Endothelial cell of umbilical vein (primary cell): ENCODE data around the gene EPN3. TPM values are rescaled to one million over a fixed set of nuclear protein-coding genes. Genes with fewer than 3 reads are reported as not detected.

Experiments used
- BruUV-seq: library from RNA; stranded (reverse); fragments of 400-500 nt; replicated peaks from 2 replicates; lab custom pipeline; 2021; lab: Mats Ljungman, UMichigan
- CTCF ChIA-PET: fragments of 300-600, 350-600 bp; sonication (Branson Sonifier 250); formaldehyde crosslinking; loops from one replicate; lab custom pipeline; 2021; ENCODE audit warnings: antibody characterized with exemption, inconsistent platforms; lab: Charles Lee
- POLR2A ChIA-PET: fragments of 300-600, 350-600 bp; sonication (Branson Sonifier 250); formaldehyde crosslinking; loops from one replicate; lab custom pipeline; 2021; ENCODE audit warnings: antibody characterized with exemption, inconsistent platforms; lab: Charles Lee
- DNase-seq: peaks from one replicate; pipeline ENCODE4 v3.0.0-alpha.2; 2011; ENCODE audit warnings: low read depth, low spot score
- FAIRE-seq: peaks from 2 replicates; lab custom pipeline; 2011; peaks lifted over from hg19 to GRCh38; lab: Jason Lieb, UNC
- H2AFZ ChIP-seq: 2 replicates; pipeline ENCODE4 v1.6.0; 2012; ENCODE audit warnings: low read depth, low read length, control low read depth, inconsistent platforms
- H3K27ac ChIP-seq: 2 replicates; pipeline ENCODE4 v1.5.1; 2011; ENCODE audit warnings: low read depth, mild to moderate bottlenecking, control low read depth, low read length, moderate library complexity; ENCODE audit not compliant: insufficient read depth
- H3K27me3 ChIP-seq, 2 experiments: 2 replicates each; pipeline versions ENCODE4 v1.6.0 to v1.6.1; 2011; ENCODE audit warnings: low read length in 2 of 2, mixed read lengths in 1 of 2; ENCODE audit not compliant: control insufficient read depth in 2 of 2, insufficient read depth in 2 of 2
- H3K36me3 ChIP-seq, 2 experiments: 2 replicates in 1 of 2; 3 replicates in 1 of 2; pipeline ENCODE4 v1.5.1; 2011; ENCODE audit warnings: low read length in 2 of 2, mild to moderate bottlenecking in 1 of 2, moderate library complexity in 1 of 2; ENCODE audit not compliant: control insufficient read depth in 2 of 2, insufficient read depth in 2 of 2; ENCODE audit errors: extremely low read depth in 1 of 2
- H3K4me1 ChIP-seq: 3 replicates; pipeline ENCODE4 v1.5.1; 2011; ENCODE audit warnings: mild to moderate bottlenecking, low read length; ENCODE audit not compliant: control insufficient read depth, insufficient read depth; ENCODE audit errors: extremely low read depth
- H3K4me2 ChIP-seq: 2 replicates; pipeline ENCODE4 v1.6.1; 2011; ENCODE audit warnings: low read length, control low read depth, mixed read lengths; ENCODE audit not compliant: insufficient read depth
- H3K4me3 ChIP-seq, 3 experiments: fragments of 200-600 bp in 1 of 3; sonication (generic), shearing (Covaris generic) in 1 of 3; replicated peaks in 1 of 3; 2 replicates each; pipeline ENCODE4 v1.5.1; 2011 to 2016; ENCODE audit warnings: control low read depth in 3 of 3, low read length in 3 of 3, mild to moderate bottlenecking in 2 of 3, inconsistent platforms in 1 of 3, low read depth in 1 of 3, moderate library complexity in 1 of 3; ENCODE audit not compliant: insufficient read depth in 1 of 3
- H3K79me2 ChIP-seq: 2 replicates; pipeline ENCODE4 v1.6.0; 2012; ENCODE audit warnings: low read length, inconsistent platforms; ENCODE audit not compliant: control insufficient read depth, insufficient read depth
- H3K9ac ChIP-seq: replicated peaks from 2 replicates; pipeline ENCODE3; 2011; ENCODE audit warnings: low read length, control low read depth; ENCODE audit not compliant: insufficient read depth; ENCODE audit errors: extremely low read depth
- H3K9me1 ChIP-seq: replicated peaks from 3 replicates; pipeline ENCODE4 v1.6.0; 2011; ENCODE audit warnings: mild to moderate bottlenecking, low read length; ENCODE audit not compliant: control insufficient read depth, insufficient read depth; ENCODE audit errors: extremely low read depth
- H3K9me3 ChIP-seq: replicated peaks from 2 replicates; pipeline ENCODE4 v1.5.1; 2012; ENCODE audit warnings: low read length, inconsistent platforms; ENCODE audit not compliant: control insufficient read depth, insufficient read depth
- H4K20me1 ChIP-seq: replicated peaks from 2 replicates; pipeline ENCODE3; 2011; ENCODE audit warnings: mild to moderate bottlenecking, low read length; ENCODE audit not compliant: control insufficient read depth, insufficient read depth; ENCODE audit errors: extremely low read depth
- CTCF ChIP-seq, 2 donors: IDR thresholded peaks; 1 replicate in 1 of 2; 2 replicates in 1 of 2; pipeline ENCODE4 v1.5.1; 2011; ENCODE audit warnings: low read length in 2 of 2, mild to moderate bottlenecking in 2 of 2, moderate library complexity in 2 of 2, control low read depth in 1 of 2, inconsistent platforms in 1 of 2, low read depth in 1 of 2; ENCODE audit not compliant: insufficient read depth in 1 of 2; ENCODE audit errors: extremely low read depth in 1 of 2
- EZH2 ChIP-seq: IDR thresholded peaks from 2 replicates; pipeline ENCODE4 v1.6.1; 2012; ENCODE audit warnings: borderline replicate concordance, low read depth, mild to moderate bottlenecking, moderate library complexity, low read length, inconsistent platforms; ENCODE audit not compliant: severe bottlenecking
- FOS ChIP-seq: IDR thresholded peaks from 2 replicates; pipeline ENCODE4 v1.6.1; 2011; ENCODE audit warnings: mild to moderate bottlenecking, low read length, moderate library complexity, borderline replicate concordance; ENCODE audit not compliant: insufficient read depth
- GATA2 ChIP-seq: IDR thresholded peaks from 2 replicates; pipeline ENCODE4 v1.7.0; 2011; ENCODE audit warnings: low read depth, mild to moderate bottlenecking, moderate library complexity, mixed read lengths, low read length; ENCODE audit not compliant: insufficient read length, insufficient read depth
- JUN ChIP-seq: IDR thresholded peaks from 2 replicates; pipeline ENCODE4 v1.6.1; 2011; ENCODE audit warnings: borderline replicate concordance, low read depth; ENCODE audit not compliant: insufficient read length, insufficient read depth
- MYC ChIP-seq: IDR thresholded peaks from one replicate; pipeline ENCODE4 v1.6.1; 2011; ENCODE audit warnings: mild to moderate bottlenecking, low read depth, low read length
- POLR2A ChIP-seq: IDR thresholded peaks from 2 replicates; pipeline ENCODE4 v1.6.1; 2012; ENCODE audit warnings: low read depth, mild to moderate bottlenecking, control low read depth, low read length
- POLR2AphosphoS5 ChIP-seq: IDR thresholded peaks from 2 replicates; pipeline ENCODE4 v1.6.1; 2012; ENCODE audit warnings: low read depth, mild to moderate bottlenecking, control low read depth, low read length, moderate library complexity; ENCODE audit not compliant: insufficient read depth
- dilution Hi-C: fragments of 300-500 bp; cut with MboI; formaldehyde crosslinking; loops from one replicate; pipeline ENCODE4 v1.15.0; 2019; ENCODE audit warnings: low sequenced_read_pairs; ENCODE audit not compliant: extremely low pct_ligation_motif_present
- intact Hi-C: fragments of 100-400 bp; cut with micrococcal nuclease; formaldehyde crosslinking; loops from one replicate; pipeline ENCODE4 v1.10.0; 2022
- polyA plus RNA-seq, 4 experiments: library from polyadenylated mRNA; depleted of rRNA in 3 of 4; stranded (reverse) in 3 of 4; unstranded in 1 of 4; fragments of >200 nt; gene quantifications; 2 replicates each; pipeline versions ENCODE4 v1.2.1 to v1.2.3, GENCODE V29; 2011 to 2012; ENCODE audit warnings: missing spikeins in 1 of 4
- total RNA-seq: library from RNA; stranded (reverse); gene quantifications from 2 replicates; pipeline ENCODE4 v1.2.3, GENCODE V29; 2021
- TF ChIP-seq, protein P1 (sequence below): IDR thresholded peaks from 2 replicates; pipeline ENCODE4 v1.6.1; 2011; ENCODE audit not compliant: insufficient read depth, insufficient read length

The EPN3 gene
- total and polyA plus RNA-seq, 2 donors (not counting 3 experiments of a cell fraction or from before 2014, with no cell fraction given): not detected

- Histone ChIP-seq H3K27me3 (peaks cover 0 to 5% of the 10 kb centered on the region in 2 experiments), H3K79me2 (no peaks in the 10 kb centered on the region), H3K4me2 (no peak overlapping the region), H4K20me1 (no peaks in the 10 kb centered on the region), H3K9ac (no peak overlapping the region), H3K4me3 (no peak overlapping the region), H3K4me1 (no peaks in the 10 kb centered on the region), H3K9me1 (no peaks in the 10 kb centered on the region), H3K27ac (no peak overlapping the region), H2AFZ (no peak overlapping the region), H3K36me3 (no peaks in the 10 kb centered on the region), H3K9me3 (no peaks in the 10 kb centered on the region)
- BruUV-seq: no TSS peak
- DNase-seq: no peak
- POLR2A ChIA-PET: no interaction called here
- dilution Hi-C loops: no loop called here
- no peak for FAIRE-seq
- CTCF ChIA-PET: interaction anchor here (1.5 kb wide), 1 partner anchor 22 kb away, joined by 3 read pairs; no protein-coding TSS in a partner anchor
- intact Hi-C loops: no loop called here
- no peak for TF ChIP-seq FOS
- no peak for TF ChIP-seq MYC
- no peak for TF ChIP-seq CTCF (IDR thresholded peaks at IDR 0.05; ENCODE audit: extremely low read depth in 1 of 2, insufficient read depth in 1 of 2, low read depth in 1 of 2, low read length in 2 of 2)
- TF ChIP-seq POLR2A: no peak
These were observed 40.0 kb downstream of the EPN3 start for GRCh38 chr17:50572541-50572940.

GRCh38 chr17:50573866-50574611 lies 41.5 kb downstream of the EPN3 start:
- Histone ChIP-seq H3K9ac (no peak overlapping the region), H3K27me3 (peaks cover 0 to 5% of the 10 kb centered on the region in 2 experiments), H3K36me3 (no peaks in the 10 kb centered on the region), H4K20me1 (no peaks in the 10 kb centered on the region), H2AFZ (no peak overlapping the region), H3K4me1 (no peaks in the 10 kb centered on the region), H3K4me3 (no peak overlapping the region), H3K9me1 (no peaks in the 10 kb centered on the region), H3K79me2 (no peaks in the 10 kb centered on the region), H3K9me3 (no peaks in the 10 kb centered on the region), H3K4me2 (no peak overlapping the region), H3K27ac (no peak overlapping the region)
- BruUV-seq: no TSS peak
- intact Hi-C loops (no loop called here), dilution Hi-C loops (no loop called here)
- no peak for DNase-seq
- ChIA-PET CTCF (interaction anchor here (0.6 to 2.4 kb wide), 4 partner anchors 9 to 52 kb away, joined by 3 to 10 read pairs (median 6); no protein-coding TSS in a partner anchor), POLR2A (no interaction called here)
- TF ChIP-seq JUN (no peak), FOS (no peak), POLR2AphosphoS5 (no peak), POLR2A (no peak), GATA2 (no peak), EZH2 (no peak), MYC (no peak), CTCF (IDR thresholded peaks at IDR 0.05; ENCODE audit: extremely low read depth in 1 of 2, insufficient read depth in 1 of 2, low read depth in 1 of 2, low read length in 2 of 2) (no peak)
- TF ChIP-seq, protein P1, sequence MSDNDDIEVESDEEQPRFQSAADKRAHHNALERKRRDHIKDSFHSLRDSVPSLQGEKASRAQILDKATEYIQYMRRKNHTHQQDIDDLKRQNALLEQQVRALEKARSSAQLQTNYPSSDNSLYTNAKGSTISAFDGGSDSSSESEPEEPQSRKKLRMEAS: no peak
- no peak for FAIRE-seq
